Activated T-cell treated with anti-CD3 and anti-CD28 coated beads, Interleukin-2, amount 50 U/mL, for 48 hours (primary cell): Measurements from ENCODE around the gene ENPP6.

Experiments used
- DNase-seq, 2 experiments: peaks; one replicate each; pipeline ENCODE4 v3.0.0-alpha.2; 2020

Gene ENPP6

DNA sequence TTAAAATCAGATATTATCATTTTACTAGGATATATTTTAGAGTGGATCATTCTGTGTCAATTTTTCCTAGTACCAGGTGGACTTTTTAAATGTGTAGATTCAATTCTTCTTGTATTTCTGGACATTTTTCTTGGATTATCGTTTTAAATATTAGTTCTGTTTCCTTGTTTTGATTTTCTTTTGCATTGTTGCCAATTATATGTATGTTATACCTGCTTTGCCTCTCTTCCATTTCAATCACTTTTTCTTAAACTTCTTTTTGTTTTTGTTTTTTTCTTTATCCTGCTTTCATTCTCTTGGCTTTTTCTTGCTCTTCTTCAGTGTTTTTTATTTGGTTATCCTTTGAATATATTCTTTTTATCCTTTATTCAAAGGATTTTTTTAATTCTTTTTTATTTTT is 171.5 kb downstream of the ENPP6 start:
- DNase-seq: no peak

DNA sequence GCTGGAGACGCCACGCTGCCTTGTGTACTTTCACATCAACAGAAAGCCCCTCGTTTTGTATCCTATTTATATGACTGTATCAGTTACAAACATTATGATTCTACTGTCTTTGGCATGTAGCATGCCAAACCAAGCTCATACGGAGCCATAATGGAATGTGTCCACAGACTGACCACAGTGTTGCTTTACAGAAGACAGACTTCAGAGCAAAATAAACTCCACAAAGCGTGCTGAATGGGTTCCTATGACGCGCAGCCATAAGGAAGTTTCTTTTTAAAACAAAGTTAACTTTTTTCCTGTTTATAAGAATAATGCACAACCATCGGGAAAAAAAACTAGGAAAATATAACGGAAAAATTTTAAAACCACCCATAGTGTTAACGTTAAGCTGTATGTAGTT is 176.5 kb downstream of the ENPP6 start:
- no peak for DNase-seq

DNA sequence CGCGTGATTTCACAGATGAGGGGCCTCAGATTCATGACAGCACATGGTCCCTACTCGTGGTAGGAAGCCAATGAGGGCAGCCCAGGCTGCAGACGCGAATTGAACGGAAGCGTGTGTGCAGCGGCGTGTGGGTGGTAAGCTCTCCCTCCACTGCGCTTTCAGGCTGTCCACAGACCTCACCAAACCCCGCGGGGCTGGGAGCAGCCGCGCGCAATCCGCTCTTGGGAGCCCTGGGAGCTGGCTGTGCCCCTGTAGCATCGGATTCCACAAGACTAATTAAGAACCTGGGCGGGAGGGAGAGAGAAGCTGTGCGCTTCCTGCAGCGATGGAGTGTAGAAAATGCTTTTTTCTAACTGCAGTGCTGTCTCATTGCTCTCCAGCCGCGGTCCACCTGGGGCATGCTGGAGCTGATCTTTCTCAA is 177.7 kb downstream of the ENPP6 start:
- DNase-seq: peak; percentile 26 to 42
